Stomach (tissue), 9 donors: Measurements from ENCODE around the gene CGAS. TPM values are rescaled to one million over a fixed set of nuclear protein-coding genes. Genes with fewer than 3 reads are reported as not detected.

Experiments
- DNase-seq, 2 donors: peaks; one replicate each; pipeline versions ENCODE4 v3.0.0 to v3.0.0-alpha.2; 2013 to 2019
- H3K27ac ChIP-seq, 5 donors: fragments of 200-600 bp in 4 of 5; sonication (generic) in 4 of 5; one replicate each; pipeline ENCODE4 v1.5.1; 2013 to 2019; ENCODE audit warnings: mild to moderate bottlenecking in 1 of 5, moderate library complexity in 1 of 5
- H3K27me3 ChIP-seq, 3 donors: fragments of 200-600 bp; sonication (generic); one replicate each; pipeline ENCODE4 v1.5.1; 2017 to 2019; ENCODE audit warnings: mixed run types in 1 of 3
- H3K36me3 ChIP-seq, 4 donors: fragments of 200-600 bp; sonication (generic); 1 replicate in 3 of 4; 2 replicates in 1 of 4; pipeline ENCODE4 v1.5.1; 2016 to 2019
- H3K4me1 ChIP-seq, 4 donors: fragments of 200-600 bp; sonication (generic); one replicate each; pipeline ENCODE4 v1.5.1; 2016 to 2019
- H3K4me3 ChIP-seq, 4 donors: fragments of 200-600 bp; sonication (generic) in 3 of 4; one replicate each; pipeline ENCODE4 v1.5.1; 2016 to 2019; ENCODE audit warnings: mild to moderate bottlenecking in 1 of 4
- H3K9me3 ChIP-seq, 4 donors: fragments of 200-600 bp; sonication (generic); one replicate each; pipeline ENCODE4 v1.5.1; 2016 to 2019
- CTCF ChIP-seq, 7 experiments: fragments of 450-650 bp in 4 of 7; fragments of 200-600 bp in 3 of 7; sonication (generic) in 3 of 7; IDR thresholded peaks; one replicate each; pipeline ENCODE4 v1.5.1; 2016 to 2019; ENCODE audit warnings: antibody characterized with exemption in 7 of 7, control low read depth in 2 of 7, mild to moderate bottlenecking in 1 of 7
- EP300 ChIP-seq: sonication (generic); formaldehyde crosslinking; IDR thresholded peaks from one replicate; pipeline ENCODE4 v1.6.1; 2017; ENCODE audit warnings: antibody characterized with exemption
- POLR2A ChIP-seq, 4 donors: fragments of 450-650 bp; IDR thresholded peaks; one replicate each; pipeline ENCODE4 v1.6.1; 2016; ENCODE audit warnings: antibody characterized with exemption in 4 of 4, control low read depth in 2 of 4, mild to moderate bottlenecking in 1 of 4, moderate library complexity in 1 of 4
- POLR2AphosphoS5 ChIP-seq, 3 donors: sonication (generic); formaldehyde crosslinking; IDR thresholded peaks; one replicate each; pipeline ENCODE4 v1.6.1; 2016; ENCODE audit warnings: antibody characterized with exemption in 3 of 3
- WGBS, 5 donors: extraction: QIAGEN DNeasy Blood & Tissue Kit in 3 of 5; methylation state at CpG; one replicate each; pipeline versions ENCODE4 v1.1.5 to v1.1.7; 2013 to 2018; 5-methylcytosine and 5-hydroxymethylcytosine counted together
- intact Hi-C: fragments of 100-400 bp; cut with DNase I; formaldehyde crosslinking; loops from one replicate; pipeline ENCODE4 v1.15.1; 2023; ENCODE audit warnings: low total_unique reads
- polyA plus RNA-seq, 3 donors: library from polyadenylated mRNA; stranded (reverse); fragments of 200-250 nt; gene quantifications; one replicate each; pipeline ENCODE4 v1.2.3, GENCODE V29; 2013
- total RNA-seq, 5 donors: library from RNA; depleted of rRNA; stranded (reverse); fragments of >200 nt; gene quantifications; one replicate each; pipeline versions ENCODE4 v1.1.0 to v1.2.3, GENCODE V29; 2014 to 2016
- donor health status: healthy with polysubstance abuse.
- donor health status: Bipolar disorder and iron deficiency.
- donor health status: healthy.

CGAS gene
- total and polyA plus RNA-seq, 8 donors, result 1.7 to 8.1 (median 3.5) TPM; not detected in 1

GRCh38 chr6:73451223-73452106, 632 bp downstream of the CGAS start:
- no peaks in the 10 kb centered on the region for H3K27me3 ChIP-seq
- intact Hi-C loops, result no loop called here
- no peak for TF ChIP-seq CTCF (IDR thresholded peaks at IDR 0.05)
- H3K4me3 ChIP-seq, result peak overlapping the region; percentile 74 to 79 (median 75)
- DNase-seq, result peak; percentile 38 to 76
- no peaks in the 10 kb centered on the region for H3K36me3 ChIP-seq
- peaks cover 0 to 42% (median 14%) of the 10 kb centered on the region in 4 donors for H3K4me1 ChIP-seq
- peak overlapping the region; percentile 68 to 90 (median 87) for H3K27ac ChIP-seq
- H3K9me3 ChIP-seq, result no peaks in the 10 kb centered on the region
- 1 to 4% (median 2%) methylated on average over 25 to 79 of the region's 79 CpGs for WGBS, 5 donors

GRCh38 chr6:73443555-73443954, 8.5 kb downstream of the CGAS start:
- Histone ChIP-seq H3K9me3 (no peaks in the 10 kb centered on the region), H3K36me3 (peaks cover 9 to 64% (median 55%) of the 10 kb centered on the region in 4 donors), H3K4me1 (peaks cover 0 to 3% (median 0%) of the 10 kb centered on the region in 4 donors), H3K27ac (no peak overlapping the region), H3K4me3 (no peak overlapping the region), H3K27me3 (no peaks in the 10 kb centered on the region)
- intact Hi-C loops, result no loop called here
- WGBS, 5 donors, result 88 to 94% (median 92%) methylated on average over 3 of the region's 3 CpGs
- no peak for DNase-seq
- TF ChIP-seq POLR2AphosphoS5 (IDR thresholded peaks at IDR 0.05) (no peak), POLR2A (IDR thresholded peaks at IDR 0.05) (no peak), CTCF (IDR thresholded peaks at IDR 0.05) (no peak), EP300 (no peak)

- no peak for DNase-seq
- no peaks in the 10 kb centered on the region for H3K27me3 ChIP-seq
- H3K27ac ChIP-seq, result no peak overlapping the region
- WGBS, 5 donors, result 72 to 88% (median 80%) methylated on average over 3 of the region's 3 CpGs
- H3K4me3 ChIP-seq, result no peak overlapping the region
- TF ChIP-seq POLR2A (IDR thresholded peaks at IDR 0.05), result no peak
- no peak for TF ChIP-seq POLR2AphosphoS5 (IDR thresholded peaks at IDR 0.05)
- TF ChIP-seq CTCF (IDR thresholded peaks at IDR 0.05), result no peak
- no peak for TF ChIP-seq EP300
- H3K9me3 ChIP-seq, result no peaks in the 10 kb centered on the region
- H3K36me3 ChIP-seq, result peaks cover 2 to 92% (median 78%) of the 10 kb centered on the region in 4 donors
- no peaks in the 10 kb centered on the region for H3K4me1 ChIP-seq
- intact Hi-C loops, result no loop called here
Measured at GRCh38 chr6:73435236-73435635, 16.9 kb downstream of the CGAS start.

GRCh38 chr6:73421534-73421933, 30.6 kb downstream of the CGAS start:
- no peak for DNase-seq
- whole genome bisulfite sequencing, 5 donors, result 70 to 83% (median 77%) methylated on average over 2 of the region's 2 CpGs
- no peak overlapping the region for H3K27ac ChIP-seq
- intact Hi-C loops, result no loop called here
- no peaks in the 10 kb centered on the region for H3K27me3 ChIP-seq
- no peaks in the 10 kb centered on the region for H3K4me1 ChIP-seq
- H3K9me3 ChIP-seq, result no peaks in the 10 kb centered on the region
- no peak for TF ChIP-seq CTCF (IDR thresholded peaks at IDR 0.05)
- TF ChIP-seq EP300, result no peak
- TF ChIP-seq POLR2A (IDR thresholded peaks at IDR 0.05), result no peak
- no peak for TF ChIP-seq POLR2AphosphoS5 (IDR thresholded peaks at IDR 0.05)
- H3K36me3 ChIP-seq, result peaks cover 0 to 58% (median 44%) of the 10 kb centered on the region in 4 donors
- no peak overlapping the region for H3K4me3 ChIP-seq
